Sciatic nerve (tissue), 2 donors: ENCODE data around the gene GPSM1. TPM values are rescaled to one million over a fixed set of nuclear protein-coding genes. Genes with fewer than 3 reads are reported as not detected.
A peak's percentile ranks its signal among the peaks of the same experiment; 100 is the strongest.

Source experiments
- ATAC-seq: fragments of 200-7000 bp; cut with Tn5 transposase; one replicate; pipeline ENCODE4 v1.9.1; 2020; ENCODE audit warnings: mild to moderate bottlenecking, moderate library complexity
- DNase-seq: peaks from one replicate; pipeline ENCODE4 v3.0.0-alpha.2; 2020; ENCODE audit warnings: low spot score
- intact Hi-C: fragments of 100-400 bp; cut with DNase I; formaldehyde crosslinking; loops from one replicate; pipeline ENCODE4 v1.14.2; 2022
- total RNA-seq: library from RNA; stranded (reverse); fragmentation: NEBNext Ultra II Directional; extraction: Animal tissue kit (Norgen Biotek cat#: 25700); gene quantifications from one replicate; pipeline ENCODE4 v1.2.1, GENCODE V29; 2021
- donor health status: DM: no; HTN: no; CAD: no.
- donor health status: DM: no; HTN: no; CAD: no.

GPSM1 gene
- total RNA-seq, 1 donor from 2014 or later = 43.7 TPM

DNA sequence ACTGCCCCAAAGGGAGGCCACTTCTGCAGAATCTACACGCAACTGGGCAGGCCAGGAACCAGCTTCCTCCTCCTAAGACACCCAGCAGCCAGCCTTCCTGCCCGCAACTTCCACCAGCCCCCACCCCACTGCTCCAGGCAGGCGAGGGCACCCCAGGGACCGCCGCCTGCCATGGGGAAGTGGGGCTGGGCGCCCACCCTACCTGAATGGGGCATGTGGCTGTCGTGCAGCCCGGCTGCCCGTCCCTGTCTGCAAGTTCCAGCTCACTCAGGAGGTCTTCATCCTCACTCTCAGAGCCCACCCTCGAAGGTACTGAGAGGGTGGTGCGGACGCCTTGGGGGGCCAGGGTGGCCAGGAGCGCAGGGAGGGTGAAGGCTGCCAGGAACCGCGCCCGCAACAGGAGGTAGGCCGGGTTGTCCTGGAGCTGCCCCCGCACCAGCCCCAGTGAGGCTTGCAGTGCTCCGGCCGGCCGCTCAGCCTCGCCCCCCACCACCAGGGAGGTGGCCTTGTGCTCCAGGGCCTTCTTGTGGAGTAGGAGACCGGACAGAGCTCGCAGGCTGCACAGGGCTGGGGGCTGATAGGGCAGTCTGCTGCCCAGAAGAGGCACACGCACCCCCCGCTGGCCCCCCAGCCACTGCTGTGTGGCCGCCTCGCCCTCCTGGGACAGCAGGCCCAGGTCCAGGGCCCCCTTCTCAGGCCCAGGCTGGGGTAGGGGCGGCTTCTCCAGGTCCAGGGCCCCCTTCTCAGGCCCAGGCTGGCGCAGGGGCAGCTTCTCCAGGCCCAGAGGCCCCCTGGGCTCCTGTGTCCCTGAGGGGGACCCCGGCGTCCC is 50.2 kb downstream of the GPSM1 start:
- no peak for DNase-seq
- intact Hi-C loops = no loop called here
- ATAC-seq = no peak

GRCh38 chr9:136378170-136379002 is 51.0 kb downstream of the GPSM1 start:
- intact Hi-C loops = no loop called here
- no peak for ATAC-seq
- DNase-seq = no peak

DNA sequence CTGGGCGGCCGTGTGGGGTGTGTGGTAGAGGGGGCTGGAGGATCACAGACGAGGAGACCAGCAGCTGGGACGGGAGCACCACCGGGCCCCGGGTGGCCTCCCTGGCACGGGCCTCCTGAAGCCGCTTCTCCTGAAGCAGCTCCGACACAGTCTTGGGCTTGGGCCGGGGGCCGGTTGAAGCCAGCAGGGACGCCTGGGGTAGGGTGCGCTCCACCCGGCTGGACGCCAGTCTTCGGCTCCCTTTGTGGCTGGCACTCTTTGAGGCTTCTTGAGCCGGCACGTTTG is 51.6 kb downstream of the GPSM1 start:
- ATAC-seq = no peak
- intact Hi-C loops = no loop called here
- DNase-seq = no peak

DNA sequence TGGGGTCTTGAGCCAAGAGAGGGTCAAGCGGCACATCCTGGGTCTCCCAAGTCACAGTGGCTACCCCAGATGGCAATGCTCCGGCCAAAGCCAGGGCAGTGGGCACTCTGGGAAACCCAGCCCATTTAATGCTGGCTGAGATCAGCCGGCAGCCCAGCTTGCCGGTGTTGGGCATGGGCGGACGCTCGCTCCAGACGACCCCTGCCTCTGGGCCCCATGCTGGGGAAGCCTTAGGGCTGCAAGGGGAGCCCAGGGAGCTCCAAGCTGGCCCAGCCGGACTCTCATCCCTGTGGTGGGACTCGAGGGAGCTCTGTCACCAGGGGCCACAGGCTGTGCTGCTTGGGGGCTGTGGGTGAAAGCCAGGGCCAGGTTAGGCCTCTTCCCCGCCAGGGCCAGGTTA is 52.1 kb downstream of the GPSM1 start:
- intact Hi-C loops = no loop called here
- ATAC-seq (no peak), DNase-seq (no peak)

- DNase-seq = no peak
- intact Hi-C loops = no loop called here
- no peak for ATAC-seq
Observed at GRCh38 chr9:136379891-136380290, 52.6 kb downstream of the GPSM1 start.

DNA sequence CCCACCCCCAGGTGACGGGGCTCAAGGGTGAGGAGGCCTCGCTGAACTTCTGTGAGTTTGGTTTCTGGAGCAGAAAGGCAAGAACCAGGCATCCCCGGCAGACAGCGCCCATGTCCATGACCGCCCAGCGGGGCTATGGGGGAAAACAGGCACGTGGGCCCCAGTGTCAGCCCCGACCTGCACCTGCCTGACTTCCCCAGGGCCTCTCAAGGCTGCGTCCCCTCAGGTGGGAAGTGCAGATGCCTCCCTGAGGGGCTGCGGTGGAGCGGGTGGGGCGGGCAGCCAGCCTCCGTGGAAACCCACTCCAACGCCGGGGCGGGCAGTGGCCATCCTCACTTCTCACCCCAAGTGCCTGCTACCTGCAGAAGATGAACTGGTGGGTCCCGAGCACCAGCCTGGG is 53.0 kb downstream of the GPSM1 start:
- DNase-seq (no peak), ATAC-seq (no peak)
- intact Hi-C loops = no loop called here

DNA sequence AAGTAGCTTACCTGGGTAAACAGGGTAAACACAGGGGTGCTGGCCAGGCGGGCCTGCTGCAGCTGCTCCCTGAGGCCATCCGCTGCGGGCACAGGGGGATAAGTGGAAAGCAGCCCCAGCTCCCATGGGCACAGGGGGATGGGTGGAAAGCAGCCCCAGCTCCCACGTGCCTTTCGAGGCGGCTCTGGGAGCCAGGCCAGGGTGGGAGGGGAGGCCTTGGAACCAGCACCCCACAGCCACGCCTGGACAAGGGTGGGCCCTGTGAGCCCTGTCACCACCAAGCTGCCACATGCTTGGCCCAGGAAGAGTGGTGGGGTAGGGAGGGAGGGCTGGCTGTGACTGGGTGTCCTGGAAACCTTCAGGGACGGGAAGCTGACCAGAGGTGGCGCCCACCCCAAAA is 54.0 kb downstream of the GPSM1 start:
- intact Hi-C loops = no loop called here
- no peak for DNase-seq

GRCh38 chr9:136381966-136382513 is 54.7 kb downstream of the GPSM1 start:
- intact Hi-C loops = no loop called here
- ATAC-seq = no peak
- DNase-seq = no peak

More for the DNA sequence above, 54.0 kb downstream of the GPSM1 start:
- no peak for ATAC-seq

- ATAC-seq (no peak), DNase-seq (no peak)
- intact Hi-C loops = no loop called here
Observed at GRCh38 chr9:136383436-136383835, 56.1 kb downstream of the GPSM1 start.

DNA sequence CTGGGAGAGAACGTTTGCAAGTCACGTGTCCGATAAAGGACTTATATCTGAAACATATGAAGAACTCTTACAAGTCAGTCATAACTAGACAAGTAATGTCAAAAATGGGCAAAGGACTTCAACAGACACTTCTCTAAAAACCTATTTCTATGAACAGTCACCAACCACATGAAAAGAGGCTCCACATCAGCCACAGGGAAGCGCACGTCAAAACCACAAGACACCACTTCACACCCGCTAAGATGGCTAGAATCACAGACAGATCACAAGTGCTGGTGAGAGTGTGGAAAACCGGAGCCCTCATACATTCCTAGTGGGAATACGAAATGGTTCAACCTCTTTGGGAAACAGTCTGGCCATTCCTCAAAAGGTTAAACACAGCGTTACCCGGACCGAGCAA is 57.7 kb downstream of the GPSM1 start:
- no peak for DNase-seq
- ATAC-seq = no peak
- intact Hi-C loops = no loop called here

DNA sequence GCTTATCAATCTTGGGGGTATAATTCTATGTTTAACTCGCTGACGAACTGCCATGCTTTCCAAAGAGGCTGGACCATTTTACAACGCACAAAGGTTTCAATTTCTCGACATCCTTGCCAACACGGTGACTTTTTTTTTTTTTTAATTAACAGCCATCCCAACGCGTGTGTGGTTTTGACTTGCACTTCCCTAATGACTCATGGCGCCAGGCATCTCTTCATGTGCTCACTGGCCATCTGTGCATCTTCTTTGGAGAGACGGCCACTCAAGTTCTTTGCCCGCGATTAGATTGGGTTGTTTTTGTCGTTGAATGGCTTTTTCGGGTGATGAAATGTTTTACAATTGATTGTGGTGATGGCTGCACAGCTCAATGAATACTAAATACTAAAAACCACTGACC is 58.7 kb downstream of the GPSM1 start:
- intact Hi-C loops = no loop called here
- ATAC-seq (no peak), DNase-seq (no peak)

- ATAC-seq (no peak), DNase-seq (no peak)
- intact Hi-C loops = no loop called here
Observed at GRCh38 chr9:136387217-136387616, 59.9 kb downstream of the GPSM1 start.

- DNase-seq = no peak
- no peak for ATAC-seq
- intact Hi-C loops = no loop called here
Observed at GRCh38 chr9:136389396-136389795, 62.1 kb downstream of the GPSM1 start.

DNA sequence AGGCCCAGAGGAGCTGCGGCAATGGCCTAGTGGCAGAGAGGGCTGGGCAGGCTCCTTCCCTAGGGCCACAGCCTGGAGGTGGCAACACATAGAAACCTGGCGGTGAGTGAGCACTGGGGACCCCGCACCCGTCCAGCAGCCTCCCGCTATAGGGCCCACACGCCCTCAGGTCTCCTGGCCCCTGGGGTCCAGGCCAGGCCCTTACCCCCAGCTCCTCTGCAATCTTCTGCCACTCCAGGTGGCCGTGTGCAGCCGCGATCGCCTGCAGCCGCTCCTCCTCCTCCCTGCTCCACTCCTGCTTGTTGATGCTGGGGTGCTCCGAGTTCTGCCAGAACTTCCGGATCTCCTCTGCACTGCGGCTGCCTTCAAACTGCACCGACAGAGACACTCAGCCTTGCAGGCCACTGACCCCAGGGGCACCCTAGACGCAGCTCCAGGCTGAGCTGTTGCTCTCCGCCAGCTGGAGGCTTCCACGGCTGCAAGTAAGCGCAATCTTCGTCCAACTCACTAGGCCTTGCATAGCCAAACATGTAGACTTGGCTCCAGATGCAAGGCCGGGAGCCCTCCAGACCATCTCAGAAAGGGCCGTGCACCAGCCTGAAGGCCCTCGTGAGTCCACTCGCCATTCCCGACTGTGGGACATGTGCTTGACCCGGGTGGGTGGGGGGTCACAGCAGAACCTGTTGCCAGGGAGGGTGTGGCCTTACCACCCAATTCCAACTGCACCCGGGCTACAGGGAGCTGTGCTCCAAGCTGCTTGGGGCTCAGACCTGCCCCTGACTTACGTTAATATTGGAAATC is 64.6 kb downstream of the GPSM1 start:
- intact Hi-C loops = no loop called here
- peak; percentile 13 for ATAC-seq
- no peak for DNase-seq

- intact Hi-C loops = no loop called here
- peak; percentile 72 for ATAC-seq
- DNase-seq = no peak
Observed at GRCh38 chr9:136392538-136393449, 65.5 kb downstream of the GPSM1 start.

GRCh38 chr9:136393531-136393930 is 66.2 kb downstream of the GPSM1 start:
- DNase-seq (no peak), ATAC-seq (no peak)
- intact Hi-C loops = no loop called here

- ATAC-seq (no peak), DNase-seq (no peak)
- intact Hi-C loops = no loop called here
Observed at GRCh38 chr9:136394312-136395019, 67.1 kb downstream of the GPSM1 start.

DNA sequence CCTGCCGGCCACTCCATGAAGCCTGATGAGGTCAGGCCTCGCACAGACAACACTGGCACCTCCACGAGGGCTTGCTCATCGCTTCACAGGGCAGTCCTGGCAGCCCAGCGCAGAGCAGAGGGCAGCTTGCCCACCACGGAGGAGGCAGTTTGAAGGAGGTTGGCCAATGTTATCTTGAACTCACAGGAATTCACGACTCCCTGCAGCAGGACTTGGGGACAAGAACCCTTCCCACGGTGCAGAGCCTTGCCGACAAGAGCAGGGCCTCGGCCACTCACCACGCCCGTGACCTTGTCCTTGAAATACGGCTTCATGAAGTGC is 67.6 kb downstream of the GPSM1 start:
- no peak for ATAC-seq
- DNase-seq = no peak
- intact Hi-C loops = no loop called here
